Activated CD4-positive, alpha-beta memory T cell treated with anti-CD3 and anti-CD28 coated beads, Interleukin-2, amount 10 ng/mL, durations not matched to agents 7 days and 5 days (primary cell): ENCODE results near the gene RYR3. TPM values are rescaled to one million over a fixed set of nuclear protein-coding genes. Genes with fewer than 3 reads are reported as not detected.

ENCODE experiments used
- CTCF ChIA-PET: fragments of 350-600 bp; sonication (Branson Sonifier 250); formaldehyde crosslinking; loops from one replicate; lab custom pipeline; 2021; ENCODE audit warnings: antibody characterized with exemption, inconsistent platforms; lab: Charles Lee
- POLR2A ChIA-PET: fragments of 350-600 bp; sonication (Branson Sonifier 250); formaldehyde crosslinking; loops from one replicate; lab custom pipeline; 2021; ENCODE audit warnings: antibody characterized with exemption; lab: Charles Lee
- DNase-seq: peaks from one replicate; pipeline ENCODE4 v3.0.0-alpha.2; 2020
- H3K27ac Mint-ChIP-seq: one replicate; pipeline ENCODE4 v1.8.0; 2021; ENCODE audit warnings: mild to moderate bottlenecking, mixed read lengths
- H3K27me3 Mint-ChIP-seq: one replicate; pipeline ENCODE4 v1.8.0; 2021; ENCODE audit warnings: mixed read lengths
- H3K36me3 Mint-ChIP-seq: one replicate; pipeline ENCODE4 v1.8.0; 2021; ENCODE audit warnings: low read depth, mixed read lengths
- H3K4me1 Mint-ChIP-seq: one replicate; pipeline ENCODE4 v1.8.0; 2021; ENCODE audit warnings: mixed read lengths
- H3K4me3 Mint-ChIP-seq: one replicate; pipeline ENCODE4 v1.8.0; 2021; ENCODE audit warnings: mild to moderate bottlenecking, mixed read lengths
- H3K9me3 Mint-ChIP-seq: one replicate; pipeline ENCODE4 v1.8.0; 2021; ENCODE audit warnings: mixed read lengths
- total RNA-seq, 2 experiments: library from RNA; stranded (reverse); gene quantifications; one replicate each; pipeline ENCODE4 v1.2.3, GENCODE V29; 2021

Gene RYR3
- total RNA-seq, 2 experiments from 2014 or later = not detected

DNA sequence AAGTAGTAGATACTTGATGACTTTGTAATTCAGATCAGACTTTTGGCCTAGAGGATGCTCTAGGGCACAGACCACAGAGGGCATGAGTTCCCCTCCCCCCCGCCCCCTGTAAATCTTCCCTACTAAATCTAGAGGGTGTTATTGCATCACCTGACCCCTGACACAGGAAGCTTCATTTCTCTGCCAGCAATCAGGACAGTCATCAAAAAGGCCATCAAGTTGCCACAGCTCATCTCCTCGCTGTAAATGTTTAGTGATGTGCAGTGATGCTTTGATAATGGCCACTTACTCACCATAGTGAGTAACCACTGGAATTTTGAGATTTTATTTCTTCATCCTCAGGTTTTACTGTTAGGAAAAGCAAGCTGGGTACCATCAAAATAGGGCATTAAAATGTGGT, 368.3 kb downstream of the RYR3 start:
- no peaks in the 10 kb centered on the region for H3K36me3 Mint-ChIP-seq
- peaks cover 7% of the 10 kb centered on the region for H3K27me3 Mint-ChIP-seq
- no peak overlapping the region for H3K27ac Mint-ChIP-seq
- ChIA-PET POLR2A (no interaction called here), CTCF (no interaction called here)
- no peak for DNase-seq
- H3K4me3 Mint-ChIP-seq = no peak overlapping the region
- H3K4me1 Mint-ChIP-seq = no peaks in the 10 kb centered on the region
- no peaks in the 10 kb centered on the region for H3K9me3 Mint-ChIP-seq

DNA sequence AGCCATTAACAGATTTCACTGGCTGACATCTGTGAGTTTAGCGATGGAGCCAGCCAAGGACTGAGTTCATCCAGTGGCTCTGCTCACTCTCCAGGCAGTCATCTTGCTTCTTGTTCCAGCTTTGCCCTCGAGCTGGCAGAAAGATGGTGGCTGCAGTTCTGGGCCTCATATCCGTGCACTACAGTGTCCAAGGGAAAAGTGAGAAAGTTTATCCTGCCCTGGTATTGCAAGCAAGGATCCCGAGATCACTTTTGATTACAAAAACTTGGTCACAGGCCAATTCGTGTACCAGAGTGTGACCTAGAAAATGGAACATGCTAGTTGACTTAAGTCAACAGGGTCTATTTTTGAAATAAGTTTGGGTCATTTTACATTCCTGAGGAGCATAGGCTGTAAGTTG, 369.6 kb downstream of the RYR3 start:
- H3K9me3 Mint-ChIP-seq = no peaks in the 10 kb centered on the region
- H3K36me3 Mint-ChIP-seq = no peaks in the 10 kb centered on the region
- no peak for DNase-seq
- POLR2A ChIA-PET = no interaction called here
- H3K4me1 Mint-ChIP-seq = no peaks in the 10 kb centered on the region
- CTCF ChIA-PET = no interaction called here
- H3K27ac Mint-ChIP-seq = no peak overlapping the region
- no peak overlapping the region for H3K4me3 Mint-ChIP-seq
- H3K27me3 Mint-ChIP-seq = peaks cover 4% of the 10 kb centered on the region

DNA sequence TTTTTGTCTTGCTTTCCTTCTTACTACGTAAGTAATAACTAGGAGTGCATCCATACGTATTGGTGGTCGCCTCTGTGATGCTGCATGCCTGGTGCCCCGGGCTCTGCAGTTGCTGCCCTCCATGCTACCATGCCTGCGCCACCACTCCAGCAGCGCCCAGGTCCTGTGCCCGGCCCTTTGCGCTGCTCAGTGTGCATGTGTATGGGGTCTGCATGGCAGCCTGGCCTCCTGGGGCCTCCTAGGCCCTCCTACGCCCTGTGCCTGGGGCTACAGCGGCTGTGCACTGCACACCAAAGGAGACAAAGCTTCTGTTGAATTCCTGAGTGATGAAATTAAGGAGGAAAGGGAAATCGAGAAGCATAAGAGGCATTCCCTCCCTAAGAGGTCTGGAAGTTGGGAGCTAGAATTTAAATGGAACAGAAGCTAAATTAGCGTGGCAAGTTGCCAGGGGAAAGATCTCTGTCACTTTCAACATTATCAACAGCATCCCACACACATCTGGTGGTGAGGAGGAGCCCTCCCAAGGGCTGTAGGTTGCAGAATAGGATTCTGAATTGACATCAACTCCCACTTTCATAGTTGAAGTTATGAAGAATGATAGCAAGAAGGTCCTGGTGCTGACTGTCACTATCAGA, 382.5 kb downstream of the RYR3 start:
- Mint-ChIP-seq H3K4me3 (no peak overlapping the region), H3K36me3 (no peaks in the 10 kb centered on the region), H3K27me3 (peaks cover 1% of the 10 kb centered on the region), H3K4me1 (no peaks in the 10 kb centered on the region), H3K27ac (no peak overlapping the region), H3K9me3 (no peaks in the 10 kb centered on the region)
- no peak for DNase-seq
- ChIA-PET POLR2A (no interaction called here), CTCF (interaction anchor here (0.8 kb wide), 1 partner anchor 8 kb away, joined by 3 read pairs; no protein-coding TSS in a partner anchor)

DNA sequence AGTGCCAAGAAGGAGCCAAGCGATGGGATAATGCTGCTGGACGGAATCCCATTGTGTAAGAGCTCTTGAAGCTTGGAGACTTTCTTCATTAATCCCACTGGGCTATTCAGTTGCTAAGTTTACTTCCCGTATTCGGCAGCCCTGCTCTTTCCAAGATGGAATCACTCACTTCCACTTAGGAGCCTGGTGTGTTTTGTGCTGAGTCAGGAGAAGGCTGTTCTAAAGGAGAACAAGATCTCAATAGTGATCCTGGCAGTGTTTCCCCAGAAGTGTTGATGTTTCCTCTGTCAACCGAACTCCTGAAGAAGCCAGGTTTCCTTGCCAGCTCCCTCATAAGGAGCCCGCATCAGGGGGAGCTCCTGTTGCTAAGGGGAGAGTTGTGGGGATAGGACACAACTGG, 387.4 kb downstream of the RYR3 start:
- H3K4me1 Mint-ChIP-seq = no peaks in the 10 kb centered on the region
- H3K27me3 Mint-ChIP-seq = peaks cover 1% of the 10 kb centered on the region
- no peak overlapping the region for H3K27ac Mint-ChIP-seq
- DNase-seq = no peak
- ChIA-PET POLR2A (no interaction called here), CTCF (no interaction called here)
- H3K9me3 Mint-ChIP-seq = no peaks in the 10 kb centered on the region
- H3K36me3 Mint-ChIP-seq = no peaks in the 10 kb centered on the region
- no peak overlapping the region for H3K4me3 Mint-ChIP-seq

DNA sequence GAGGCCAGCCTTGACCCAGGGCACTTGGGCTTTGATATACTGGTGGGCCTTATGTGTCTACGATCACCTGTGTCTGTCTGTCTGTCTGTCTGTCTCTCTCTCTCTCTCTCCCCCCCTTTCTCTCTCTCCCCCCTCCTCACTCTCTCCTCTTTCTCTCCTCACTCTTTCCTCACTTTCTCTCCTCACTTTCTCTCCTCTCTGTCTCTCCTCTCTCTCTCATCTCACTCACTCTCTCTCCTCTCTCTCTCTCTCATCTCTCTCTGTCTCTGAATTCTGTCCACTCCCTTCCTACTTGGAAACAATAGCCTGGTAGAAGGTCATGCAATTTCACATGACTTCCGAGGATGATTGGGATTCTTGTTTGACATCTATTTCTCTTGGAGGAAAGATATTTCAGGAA, 388.4 kb downstream of the RYR3 start:
- no peak for DNase-seq
- H3K4me1 Mint-ChIP-seq = no peaks in the 10 kb centered on the region
- H3K4me3 Mint-ChIP-seq = no peak overlapping the region
- no peaks in the 10 kb centered on the region for H3K9me3 Mint-ChIP-seq
- ChIA-PET CTCF (interaction anchor here (3.0 kb wide), 1 partner anchor 407 kb away, joined by 23 read pairs; no protein-coding TSS in a partner anchor), POLR2A (no interaction called here)
- H3K27me3 Mint-ChIP-seq = no peaks in the 10 kb centered on the region
- H3K27ac Mint-ChIP-seq = no peak overlapping the region
- no peaks in the 10 kb centered on the region for H3K36me3 Mint-ChIP-seq

DNA sequence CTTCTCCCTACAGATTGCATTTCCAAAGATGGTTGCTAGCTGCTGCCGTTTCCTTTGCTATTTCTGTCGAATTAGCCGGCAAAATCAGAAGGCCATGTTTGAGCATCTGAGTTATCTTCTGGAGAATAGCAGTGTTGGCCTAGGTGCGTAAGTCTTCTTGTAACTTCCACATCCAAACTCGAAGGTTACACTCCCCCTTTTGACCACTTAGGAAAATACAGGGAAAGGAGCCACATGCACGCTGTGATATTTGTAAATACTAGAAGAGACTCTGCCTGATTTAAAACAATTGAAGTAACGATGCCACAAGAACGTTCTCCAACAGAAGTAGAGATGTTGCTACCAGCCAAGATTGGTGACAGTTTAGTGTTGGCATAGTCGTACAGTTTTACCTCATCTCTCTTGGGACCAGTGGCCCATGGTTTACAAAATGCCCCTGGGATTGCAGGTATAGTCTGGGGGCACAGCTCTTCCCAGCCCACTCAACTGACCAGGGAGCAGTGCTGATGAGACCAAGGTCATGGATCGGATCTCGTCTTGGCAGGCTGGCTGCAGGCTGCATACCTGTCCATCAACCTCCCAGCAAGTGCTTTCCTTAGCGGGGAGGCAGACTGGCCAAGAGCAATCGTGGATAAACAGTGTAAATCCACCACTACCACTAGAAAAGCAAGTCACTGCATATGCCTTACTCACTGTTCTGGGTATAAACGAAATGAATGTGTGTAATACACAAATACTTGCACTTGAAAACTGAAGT, 389.1 kb downstream of the RYR3 start:
- DNase-seq = no peak
- Mint-ChIP-seq H3K36me3 (no peaks in the 10 kb centered on the region), H3K4me3 (no peak overlapping the region), H3K27ac (no peak overlapping the region), H3K9me3 (no peaks in the 10 kb centered on the region), H3K27me3 (no peaks in the 10 kb centered on the region), H3K4me1 (no peaks in the 10 kb centered on the region)
- POLR2A ChIA-PET = no interaction called here
- CTCF ChIA-PET = interaction anchor here (0.6 to 3.0 kb wide), 18 partner anchors 9 to 613 kb away, joined by 3 to 23 read pairs (median 4); no protein-coding TSS in a partner anchor

DNA sequence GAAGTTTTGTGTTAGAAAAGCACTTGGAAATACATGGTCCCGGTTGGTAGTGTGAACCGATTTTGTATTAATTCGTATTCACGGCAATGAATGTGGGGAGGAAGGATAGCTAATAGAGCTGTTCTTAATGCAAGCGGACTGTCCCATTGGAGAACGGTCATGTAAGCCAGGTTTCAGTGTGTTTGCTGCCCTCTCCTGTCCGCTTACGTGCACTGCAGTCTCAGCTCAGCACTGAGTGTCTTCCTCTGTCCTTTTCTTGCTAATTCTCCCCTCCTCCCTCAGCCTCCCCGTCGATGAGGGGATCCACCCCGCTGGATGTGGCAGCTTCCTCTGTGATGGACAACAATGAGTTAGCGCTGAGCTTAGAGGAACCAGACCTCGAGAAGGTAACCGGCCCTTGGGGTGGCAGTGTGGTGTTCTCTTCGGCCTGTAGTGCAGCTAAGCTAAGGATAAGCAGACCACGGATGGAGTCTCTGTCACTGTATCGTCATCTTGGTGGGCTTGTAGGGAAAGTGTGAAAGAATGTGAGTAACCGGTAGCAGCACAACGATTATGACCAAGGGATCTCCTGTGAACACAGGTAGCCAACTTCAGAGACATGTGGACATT, 390.0 kb downstream of the RYR3 start:
- CTCF ChIA-PET = interaction anchor here (0.6 to 3.0 kb wide), 20 partner anchors 8 to 614 kb away, joined by 3 to 23 read pairs (median 4); no protein-coding TSS in a partner anchor

DNA sequence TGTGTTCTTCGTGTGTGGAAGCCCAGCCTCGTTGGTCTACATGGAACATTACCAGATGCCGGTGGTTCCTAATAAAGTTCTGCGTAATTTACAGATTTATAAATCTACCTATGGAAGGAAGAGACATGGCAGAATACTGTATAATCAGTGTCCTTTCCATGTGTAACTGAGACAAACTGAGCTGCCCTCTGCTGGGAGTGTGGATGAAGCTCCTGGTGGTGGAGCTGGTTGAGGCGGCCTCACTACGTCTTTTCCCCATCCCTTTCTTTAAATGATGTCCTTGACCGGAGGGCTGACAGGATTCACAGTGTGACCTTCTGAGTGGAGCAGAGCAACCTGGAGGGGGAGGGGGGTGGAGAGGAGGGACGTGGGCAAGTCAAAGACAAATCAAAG, 390.5 kb downstream of the RYR3 start:
- Mint-ChIP-seq H3K9me3 (no peaks in the 10 kb centered on the region), H3K4me3 (no peak overlapping the region), H3K36me3 (no peaks in the 10 kb centered on the region), H3K4me1 (no peaks in the 10 kb centered on the region), H3K27ac (no peak overlapping the region), H3K27me3 (no peaks in the 10 kb centered on the region)
- CTCF ChIA-PET = interaction anchor here (0.9 to 3.0 kb wide), 19 partner anchors 8 to 614 kb away, joined by 3 to 23 read pairs (median 4); no protein-coding TSS in a partner anchor
- POLR2A ChIA-PET = no interaction called here
- DNase-seq = no peak

More for the DNA sequence above, 390.0 kb downstream of the RYR3 start:
- H3K27ac Mint-ChIP-seq = no peak overlapping the region
- H3K9me3 Mint-ChIP-seq = no peaks in the 10 kb centered on the region
- DNase-seq = peak; percentile 57
- no peak overlapping the region for H3K4me3 Mint-ChIP-seq
- no peaks in the 10 kb centered on the region for H3K27me3 Mint-ChIP-seq
- H3K4me1 Mint-ChIP-seq = no peaks in the 10 kb centered on the region
- no peaks in the 10 kb centered on the region for H3K36me3 Mint-ChIP-seq
- POLR2A ChIA-PET = no interaction called here

DNA sequence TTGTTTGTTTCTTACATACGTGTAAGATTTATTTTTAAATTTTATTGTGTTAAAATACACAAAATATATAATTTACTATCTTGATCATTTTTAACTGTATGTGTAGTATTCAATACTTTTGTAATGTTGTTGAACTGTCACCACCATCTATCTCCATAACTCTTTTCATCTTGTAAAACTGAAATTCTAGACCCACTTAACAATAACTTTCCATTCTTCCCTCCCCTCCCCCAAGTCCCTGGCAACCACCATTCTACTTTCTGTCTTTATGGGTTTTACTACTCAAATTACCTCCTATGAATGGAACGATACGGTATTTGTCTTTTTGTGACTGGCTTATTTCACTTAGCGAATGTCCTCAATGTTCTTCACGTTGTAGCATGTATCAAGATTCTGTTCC, 395.4 kb downstream of the RYR3 start:
- H3K4me3 Mint-ChIP-seq = no peak overlapping the region
- no peaks in the 10 kb centered on the region for H3K9me3 Mint-ChIP-seq
- ChIA-PET POLR2A (no interaction called here), CTCF (no interaction called here)
- DNase-seq = no peak
- H3K4me1 Mint-ChIP-seq = no peaks in the 10 kb centered on the region
- no peaks in the 10 kb centered on the region for H3K36me3 Mint-ChIP-seq
- H3K27ac Mint-ChIP-seq = no peak overlapping the region
- no peaks in the 10 kb centered on the region for H3K27me3 Mint-ChIP-seq

DNA sequence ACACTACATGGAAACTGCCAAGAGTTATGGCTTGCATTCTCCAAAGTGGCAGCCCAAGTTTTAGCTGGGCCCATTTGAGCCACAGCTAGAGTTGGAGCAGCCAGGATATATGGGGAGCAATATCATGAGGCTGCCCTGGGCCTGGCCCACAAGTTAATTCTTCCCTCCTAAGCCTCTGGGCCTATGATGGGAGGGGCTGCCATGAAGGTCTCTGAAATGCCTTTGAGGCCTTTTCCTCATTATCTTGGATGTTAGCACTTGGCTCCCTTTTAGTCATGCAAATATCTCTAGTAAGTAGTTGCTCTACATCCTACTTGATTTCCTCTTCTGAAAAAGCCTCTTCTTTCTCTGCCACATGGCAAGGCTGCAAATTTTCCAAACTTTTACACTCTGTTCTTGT, 400.0 kb downstream of the RYR3 start:
- CTCF ChIA-PET = no interaction called here

DNA sequence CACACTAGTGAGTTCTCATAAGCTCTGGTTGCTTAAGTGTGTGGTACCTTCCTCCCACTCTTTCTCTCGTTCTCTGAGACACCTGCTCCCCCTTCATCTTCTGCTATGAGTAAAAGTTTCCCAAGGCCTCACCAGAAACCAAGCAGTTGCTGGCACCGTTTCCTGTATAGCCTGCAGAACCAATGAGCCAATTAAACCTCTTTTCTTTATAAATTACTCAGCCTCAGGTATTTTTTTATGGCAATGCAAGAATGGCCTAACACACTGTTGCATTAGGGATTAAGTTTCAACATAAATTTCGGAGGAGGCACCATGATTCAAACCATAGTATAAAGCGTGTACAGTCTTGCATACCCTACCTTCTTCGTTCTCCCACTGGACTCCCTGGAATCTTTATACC, 405.3 kb downstream of the RYR3 start:
- no peaks in the 10 kb centered on the region for H3K36me3 Mint-ChIP-seq
- ChIA-PET POLR2A (no interaction called here), CTCF (no interaction called here)
- H3K27me3 Mint-ChIP-seq = peaks cover 3% of the 10 kb centered on the region
- H3K4me1 Mint-ChIP-seq = no peaks in the 10 kb centered on the region
- no peak for DNase-seq
- no peak overlapping the region for H3K4me3 Mint-ChIP-seq
- H3K27ac Mint-ChIP-seq = no peak overlapping the region
- H3K9me3 Mint-ChIP-seq = peaks cover 3% of the 10 kb centered on the region

More for the DNA sequence above, 400.0 kb downstream of the RYR3 start:
- H3K4me1 Mint-ChIP-seq = no peaks in the 10 kb centered on the region
- H3K27ac Mint-ChIP-seq = no peak overlapping the region
- peaks cover 3% of the 10 kb centered on the region for H3K27me3 Mint-ChIP-seq
- no peak overlapping the region for H3K4me3 Mint-ChIP-seq
- DNase-seq = no peak
- POLR2A ChIA-PET = no interaction called here
- no peaks in the 10 kb centered on the region for H3K36me3 Mint-ChIP-seq
- peaks cover 3% of the 10 kb centered on the region for H3K9me3 Mint-ChIP-seq

DNA sequence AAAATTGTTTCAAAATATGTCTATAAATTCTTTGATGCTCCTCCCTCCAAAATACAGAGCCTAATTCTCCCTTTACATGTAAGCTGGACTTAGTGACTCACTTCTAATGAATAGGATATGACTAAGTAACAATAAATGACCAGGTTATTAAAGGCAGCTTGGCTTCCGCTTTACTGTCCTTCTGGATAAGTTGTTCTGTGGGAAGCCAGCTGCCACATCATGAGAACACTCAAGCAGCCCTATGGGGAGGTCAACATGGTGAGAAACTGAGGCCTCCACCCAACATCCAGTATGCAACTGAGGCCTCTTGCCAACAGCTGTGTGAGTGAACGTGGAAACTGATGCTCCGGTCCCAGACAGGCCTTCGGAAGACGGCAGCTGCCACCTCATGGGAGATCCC, 410.2 kb downstream of the RYR3 start:
- no peak overlapping the region for H3K27ac Mint-ChIP-seq
- no peaks in the 10 kb centered on the region for H3K27me3 Mint-ChIP-seq
- no peak for DNase-seq
- POLR2A ChIA-PET = no interaction called here
- H3K4me1 Mint-ChIP-seq = no peaks in the 10 kb centered on the region
- H3K9me3 Mint-ChIP-seq = no peaks in the 10 kb centered on the region
- no peak overlapping the region for H3K4me3 Mint-ChIP-seq
- CTCF ChIA-PET = interaction anchor here (1.7 kb wide), 1 partner anchor 16 kb away, joined by 3 read pairs; no protein-coding TSS in a partner anchor
- no peaks in the 10 kb centered on the region for H3K36me3 Mint-ChIP-seq

DNA sequence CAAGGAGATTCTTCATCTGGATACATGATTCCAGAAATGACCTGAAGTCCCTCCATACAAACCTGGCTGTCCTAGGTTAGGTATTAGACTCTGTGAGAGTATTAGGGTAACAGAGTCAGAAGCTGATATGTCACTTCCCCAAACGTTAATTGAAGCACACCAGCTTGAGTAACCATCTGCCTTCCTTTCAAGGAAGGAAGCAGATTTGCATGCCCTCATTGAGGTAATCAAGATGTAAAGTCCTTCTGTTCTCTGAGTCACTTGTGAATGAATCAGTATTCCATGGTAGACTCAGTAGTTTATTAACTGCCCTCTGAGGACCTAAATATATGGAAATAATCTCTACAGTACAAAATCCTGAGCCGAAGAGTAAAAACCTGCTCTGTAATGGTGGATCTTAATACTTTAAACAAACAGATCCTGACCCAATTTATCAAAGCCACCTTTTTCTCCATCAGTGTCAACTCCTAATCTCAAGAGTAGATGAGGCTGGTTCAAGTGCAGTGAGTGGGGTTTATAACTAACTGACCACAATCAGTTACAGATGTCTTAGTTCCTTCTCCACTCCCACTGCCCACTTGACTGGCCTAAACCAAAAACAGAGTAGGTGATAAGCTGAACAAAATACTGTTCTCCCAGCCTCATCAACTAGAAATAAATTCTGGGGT, 411.4 kb downstream of the RYR3 start:
- H3K27me3 Mint-ChIP-seq = no peaks in the 10 kb centered on the region
- H3K36me3 Mint-ChIP-seq = no peaks in the 10 kb centered on the region
- ChIA-PET POLR2A (no interaction called here), CTCF (no interaction called here)
- H3K9me3 Mint-ChIP-seq = no peaks in the 10 kb centered on the region
- no peaks in the 10 kb centered on the region for H3K4me1 Mint-ChIP-seq
- DNase-seq = no peak
- no peak overlapping the region for H3K27ac Mint-ChIP-seq
- no peak overlapping the region for H3K4me3 Mint-ChIP-seq
